ENCODE data around the gene MGAT3.

The MGAT3 gene

GRCh38 chr22:39529487-39529851, 72.7 kb downstream of the MGAT3 start:
- no peak for DNase-seq (ENCODE audit: low spot score)

- DNase-seq (ENCODE audit: low spot score) = no peak
Measured at GRCh38 chr22:39530116-39530515, 73.3 kb downstream of the MGAT3 start.

GRCh38 chr22:39530692-39531331, 74.0 kb downstream of the MGAT3 start:
- DNase-seq (ENCODE audit: low spot score) = no peak

- DNase-seq (ENCODE audit: low spot score) = peak; percentile 99
Measured at GRCh38 chr22:39532215-39533073, 75.6 kb downstream of the MGAT3 start, which contains the start of gene RPS19BP1. RPS19BP1 (minus strand) TSS chr22:39532748; CDS start chr22:39532738, 10 bp downstream.

- no peak for DNase-seq (ENCODE audit: low spot score)
Measured at GRCh38 chr22:39534092-39534506, 77.3 kb downstream of the MGAT3 start.

- DNase-seq (ENCODE audit: low spot score) = no peak
Measured at GRCh38 chr22:39534591-39535356, 78.0 kb downstream of the MGAT3 start.

- DNase-seq (ENCODE audit: low spot score) = no peak
Measured at GRCh38 chr22:39535357-39535725, 78.5 kb downstream of the MGAT3 start.

- DNase-seq (ENCODE audit: low spot score) = no peak
Measured at GRCh38 chr22:39535831-39536449, 79.1 kb downstream of the MGAT3 start.

- DNase-seq (ENCODE audit: low spot score) = no peak
Measured at GRCh38 chr22:39536711-39537110, 79.9 kb downstream of the MGAT3 start.

GRCh38 chr22:39537975-39538374, 81.2 kb downstream of the MGAT3 start:
- no peak for DNase-seq (ENCODE audit: low spot score)

Measured in pons (tissue), 1 donor.